Coronary artery (tissue), 2 donors: Measurements from ENCODE around the gene EIF2B2.

Experiments
- DNase-seq: peaks from one replicate; pipeline ENCODE4 v3.0.0-alpha.2; 2017; ENCODE audit warnings: low spot score
- H3K27ac ChIP-seq, 2 donors: fragments of 200-600 bp; sonication (generic); one replicate each; pipeline ENCODE4 v1.5.1; 2016 to 2019
- H3K4me3 ChIP-seq: fragments of 200-600 bp; sonication (generic); 2 replicates; pipeline ENCODE4 v1.5.1; 2016; ENCODE audit warnings: mild to moderate bottlenecking, moderate library complexity
- CTCF ChIP-seq: fragments of 200-600 bp; sonication (generic); IDR thresholded peaks from one replicate; pipeline ENCODE4 v1.5.1; 2019; ENCODE audit warnings: antibody characterized with exemption

The EIF2B2 gene

GRCh38 chr14:75010472-75011093 is 7.9 kb downstream of the EIF2B2 start:
- DNase-seq, result no peak
- peak overlapping the region; percentile 58 to 70 for H3K27ac ChIP-seq
- H3K4me3 ChIP-seq, result no peak overlapping the region
- no peak for TF ChIP-seq CTCF

- peak overlapping the region; percentile 58 to 70 for H3K27ac ChIP-seq
- no peak for TF ChIP-seq CTCF
- peak overlapping the region; percentile 10 for H3K4me3 ChIP-seq
- DNase-seq, result no peak
Measured at GRCh38 chr14:75011356-75011994, 8.8 kb downstream of the EIF2B2 start.

- Histone ChIP-seq H3K27ac (peak overlapping the region; percentile 22 to 30), H3K4me3 (no peak overlapping the region)
- no peak for DNase-seq
Measured at GRCh38 chr14:75013290-75013689, 10.6 kb downstream of the EIF2B2 start.

GRCh38 chr14:75015496-75015895 is 12.8 kb downstream of the EIF2B2 start:
- no peak for DNase-seq
- Histone ChIP-seq H3K4me3 (no peak overlapping the region), H3K27ac (no peak overlapping the region)
- TF ChIP-seq CTCF, result no peak

More at GRCh38 chr14:75013290-75013689, 10.6 kb downstream of the EIF2B2 start:
- no peak for TF ChIP-seq CTCF

GRCh38 chr14:75016815-75017214 is 14.1 kb downstream of the EIF2B2 start:
- TF ChIP-seq CTCF, result no peak
- no peak for DNase-seq
- H3K27ac ChIP-seq, result no peak overlapping the region
- H3K4me3 ChIP-seq, result no peak overlapping the region

GRCh38 chr14:75018694-75019093 is 16.0 kb downstream of the EIF2B2 start:
- no peak overlapping the region for H3K4me3 ChIP-seq
- H3K27ac ChIP-seq, result no peak overlapping the region
- DNase-seq, result no peak
- TF ChIP-seq CTCF, result no peak

- Histone ChIP-seq H3K27ac (no peak overlapping the region), H3K4me3 (no peak overlapping the region)
- TF ChIP-seq CTCF, result peak; percentile 16
- no peak for DNase-seq
Measured at GRCh38 chr14:75022655-75023054, 19.9 kb downstream of the EIF2B2 start.
